ENCODE data around the gene SPECC1L.

SPECC1L gene

GRCh38 chr22:24417901-24418641, 147.4 kb downstream of the SPECC1L start:
- DNase-seq (ENCODE audit: low spot score), result no peak
- TF ChIP-seq CTCF (IDR thresholded peaks at IDR 0.05; ENCODE audit: extremely low read depth, insufficient read depth, missing control alignments), result no peak
- in situ Hi-C loops (cut with MboI; ENCODE audit: low pct_unique_long_range_greater_than_20kb, low sequenced_read_pairs, unreplicated experiment), result no loop called here

GRCh38 chr22:24418786-24419474, 148.3 kb downstream of the SPECC1L start:
- in situ Hi-C loops (cut with MboI; ENCODE audit: low pct_unique_long_range_greater_than_20kb, low sequenced_read_pairs, unreplicated experiment), result no loop called here
- no peak for DNase-seq (ENCODE audit: low spot score)

GRCh38 chr22:24419475-24419850, 148.8 kb downstream of the SPECC1L start:
- no peak for TF ChIP-seq CTCF (IDR thresholded peaks at IDR 0.05; ENCODE audit: extremely low read depth, insufficient read depth, missing control alignments)
- no peak for DNase-seq (ENCODE audit: low spot score)
- in situ Hi-C loops (cut with MboI; ENCODE audit: low pct_unique_long_range_greater_than_20kb, low sequenced_read_pairs, unreplicated experiment), result no loop called here

More at GRCh38 chr22:24418786-24419474, 148.3 kb downstream of the SPECC1L start:
- TF ChIP-seq CTCF (IDR thresholded peaks at IDR 0.05; ENCODE audit: extremely low read depth, insufficient read depth, missing control alignments), result no peak

DNA sequence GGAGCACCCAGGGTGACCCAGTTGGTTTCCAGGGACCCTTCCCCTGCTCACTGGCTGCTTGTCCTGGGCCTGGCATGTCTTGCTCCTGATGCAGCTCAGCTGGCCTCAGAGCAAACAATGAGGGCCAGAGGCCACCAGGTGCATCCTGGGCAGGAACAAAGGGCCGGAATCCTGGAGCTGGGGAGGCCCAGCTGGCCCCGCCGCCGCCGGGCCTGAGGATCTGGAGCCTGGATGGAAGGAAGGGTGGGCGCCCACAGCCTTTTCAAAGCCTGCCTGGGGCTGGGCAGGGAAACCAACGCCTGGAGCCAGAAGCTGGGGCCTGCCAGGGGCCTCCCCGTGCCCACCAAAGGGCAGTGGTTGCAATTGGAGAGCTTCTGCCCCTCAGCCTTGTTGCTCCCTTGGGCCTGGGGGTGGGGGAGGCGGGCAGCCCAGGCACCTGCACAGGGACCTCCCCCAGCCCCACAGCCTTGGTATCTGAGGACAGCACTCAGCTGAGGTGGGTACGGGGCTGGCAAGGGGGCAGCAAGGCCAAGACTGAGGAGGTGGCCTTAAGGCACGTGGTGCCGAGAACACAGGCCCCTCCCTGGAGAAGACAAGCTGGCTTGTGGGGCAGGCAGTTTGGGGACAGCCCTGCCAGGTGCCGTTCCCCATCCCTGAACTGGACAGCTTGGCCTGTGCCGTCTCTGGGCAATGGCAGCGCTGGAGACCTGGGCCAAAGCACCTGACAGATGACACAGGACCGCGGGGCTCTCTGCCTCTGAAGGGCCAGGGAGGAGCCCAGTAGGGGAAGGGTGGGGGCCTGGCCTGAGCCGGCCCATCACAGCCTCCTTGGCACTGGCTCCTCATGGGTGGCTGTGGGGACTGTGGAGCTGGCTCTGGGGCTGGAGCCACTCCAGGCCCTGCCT, 149.7 kb downstream of the SPECC1L start:
- in situ Hi-C loops (cut with MboI; ENCODE audit: low pct_unique_long_range_greater_than_20kb, low sequenced_read_pairs, unreplicated experiment), result loop anchor here (10.0 kb wide), 1 partner anchor 84 kb away; no protein-coding TSS in a partner anchor
- TF ChIP-seq CTCF (IDR thresholded peaks at IDR 0.05; ENCODE audit: extremely low read depth, insufficient read depth, missing control alignments), result no peak
- DNase-seq (ENCODE audit: low spot score), result no peak

- DNase-seq (ENCODE audit: low spot score), result no peak
- no peak for TF ChIP-seq CTCF (IDR thresholded peaks at IDR 0.05; ENCODE audit: extremely low read depth, insufficient read depth, missing control alignments)
- in situ Hi-C loops (cut with MboI; ENCODE audit: low pct_unique_long_range_greater_than_20kb, low sequenced_read_pairs, unreplicated experiment), result loop anchor here (10.0 kb wide), 1 partner anchor 84 kb away; no protein-coding TSS in a partner anchor
Observed at GRCh38 chr22:24420977-24421343, 150.3 kb downstream of the SPECC1L start.

- in situ Hi-C loops (cut with MboI; ENCODE audit: low pct_unique_long_range_greater_than_20kb, low sequenced_read_pairs, unreplicated experiment), result loop anchor here (10.0 kb wide), 1 partner anchor 83 kb away; no protein-coding TSS in a partner anchor
- DNase-seq (ENCODE audit: low spot score), result peak; percentile 80
- peak; percentile 43 for TF ChIP-seq CTCF (IDR thresholded peaks at IDR 0.05; ENCODE audit: extremely low read depth, insufficient read depth, missing control alignments)
Observed at GRCh38 chr22:24421428-24421931, 150.8 kb downstream of the SPECC1L start.
